Measurements from ENCODE around the gene NLRC4.
"Not testable (repeated sequence)": the region's sequence is repeated elsewhere in the genome, so short reads cannot be mapped to it uniquely, and the experiment has no call there.

Gene NLRC4, protein sequence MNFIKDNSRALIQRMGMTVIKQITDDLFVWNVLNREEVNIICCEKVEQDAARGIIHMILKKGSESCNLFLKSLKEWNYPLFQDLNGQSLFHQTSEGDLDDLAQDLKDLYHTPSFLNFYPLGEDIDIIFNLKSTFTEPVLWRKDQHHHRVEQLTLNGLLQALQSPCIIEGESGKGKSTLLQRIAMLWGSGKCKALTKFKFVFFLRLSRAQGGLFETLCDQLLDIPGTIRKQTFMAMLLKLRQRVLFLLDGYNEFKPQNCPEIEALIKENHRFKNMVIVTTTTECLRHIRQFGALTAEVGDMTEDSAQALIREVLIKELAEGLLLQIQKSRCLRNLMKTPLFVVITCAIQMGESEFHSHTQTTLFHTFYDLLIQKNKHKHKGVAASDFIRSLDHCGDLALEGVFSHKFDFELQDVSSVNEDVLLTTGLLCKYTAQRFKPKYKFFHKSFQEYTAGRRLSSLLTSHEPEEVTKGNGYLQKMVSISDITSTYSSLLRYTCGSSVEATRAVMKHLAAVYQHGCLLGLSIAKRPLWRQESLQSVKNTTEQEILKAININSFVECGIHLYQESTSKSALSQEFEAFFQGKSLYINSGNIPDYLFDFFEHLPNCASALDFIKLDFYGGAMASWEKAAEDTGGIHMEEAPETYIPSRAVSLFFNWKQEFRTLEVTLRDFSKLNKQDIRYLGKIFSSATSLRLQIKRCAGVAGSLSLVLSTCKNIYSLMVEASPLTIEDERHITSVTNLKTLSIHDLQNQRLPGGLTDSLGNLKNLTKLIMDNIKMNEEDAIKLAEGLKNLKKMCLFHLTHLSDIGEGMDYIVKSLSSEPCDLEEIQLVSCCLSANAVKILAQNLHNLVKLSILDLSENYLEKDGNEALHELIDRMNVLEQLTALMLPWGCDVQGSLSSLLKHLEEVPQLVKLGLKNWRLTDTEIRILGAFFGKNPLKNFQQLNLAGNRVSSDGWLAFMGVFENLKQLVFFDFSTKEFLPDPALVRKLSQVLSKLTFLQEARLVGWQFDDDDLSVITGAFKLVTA

GRCh38 chr2:32264422-32265105 is at the start of gene NLRC4:
Gene NLRC4, minus strand, starts transcription at chr2:32264886. Its CDS starts 8,111 bp downstream, at chr2:32256775.
- DNase-seq = peak; percentile 93

GRCh38 chr2:32310577-32310976 is 45.9 kb upstream of the NLRC4 start:
- no peak for DNase-seq

DNA sequence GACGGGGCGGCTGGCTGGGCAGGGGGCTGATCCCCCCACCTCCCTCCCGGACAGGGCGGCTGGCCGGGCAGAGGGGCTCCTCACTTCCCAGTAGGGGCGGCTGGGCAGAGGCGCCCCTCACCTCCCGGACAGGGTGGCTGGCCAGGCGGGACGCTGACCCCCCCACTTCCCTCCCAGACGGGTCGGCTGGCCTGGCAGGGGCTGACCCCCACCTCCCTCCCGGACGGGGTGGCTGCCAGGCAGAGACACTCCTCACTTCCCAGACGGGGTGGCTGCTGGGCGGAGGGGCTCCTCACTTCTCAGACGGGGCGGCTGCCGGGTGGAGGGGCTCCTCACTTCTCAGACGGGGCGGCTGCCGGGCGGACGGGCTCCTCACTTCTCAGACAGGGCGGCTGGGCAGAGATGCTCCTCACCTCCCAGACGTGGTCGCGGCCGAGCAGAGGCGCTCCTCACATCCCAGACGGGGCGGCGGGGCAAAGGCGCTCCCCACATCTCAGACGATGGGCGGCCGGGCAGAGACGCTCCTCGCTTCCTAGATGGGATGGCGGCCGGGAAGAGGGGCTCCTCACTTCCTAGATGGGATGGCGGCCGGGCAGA is 29.4 kb upstream of the NLRC4 start:
- DNase-seq = not testable (repeated sequence)

- not testable (repeated sequence) for DNase-seq
Measured at GRCh38 chr2:32293493-32293892, 28.8 kb upstream of the NLRC4 start.

DNA sequence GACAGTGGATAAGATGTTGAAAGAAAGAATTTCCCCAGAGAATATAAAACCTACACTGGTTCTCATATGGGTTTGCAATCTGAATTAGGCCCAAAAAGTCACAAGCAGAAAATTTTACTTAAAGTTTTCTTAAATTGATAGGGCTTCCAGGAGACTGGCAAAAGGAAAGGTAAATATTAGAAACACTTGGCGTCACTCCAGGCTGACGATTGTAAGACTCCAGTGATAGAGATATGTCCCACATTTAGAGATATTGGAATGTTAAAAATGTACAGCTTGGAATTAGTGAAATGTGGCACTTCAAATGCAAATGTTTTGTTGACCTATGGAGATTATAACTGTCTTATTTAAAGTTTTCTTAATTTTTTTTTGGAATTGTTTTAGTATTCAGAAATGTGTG is 27.1 kb upstream of the NLRC4 start:
- no peak for DNase-seq

DNA sequence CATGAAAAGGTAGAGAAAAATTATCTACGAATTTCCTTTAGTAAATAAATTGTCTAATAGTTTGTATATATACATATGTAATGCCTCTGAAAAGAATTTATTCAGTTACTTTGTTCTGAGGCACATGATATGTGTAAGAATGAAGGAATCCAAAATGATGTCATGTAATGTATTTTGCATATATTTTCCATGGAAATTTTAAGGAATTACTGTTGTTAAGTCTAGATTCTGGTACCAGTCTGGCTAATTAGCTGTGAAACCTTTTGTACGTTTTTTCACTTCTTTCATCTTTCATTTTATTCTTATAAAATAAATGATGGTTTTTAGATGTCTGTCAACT is 25.3 kb upstream of the NLRC4 start:
- no peak for DNase-seq

DNA sequence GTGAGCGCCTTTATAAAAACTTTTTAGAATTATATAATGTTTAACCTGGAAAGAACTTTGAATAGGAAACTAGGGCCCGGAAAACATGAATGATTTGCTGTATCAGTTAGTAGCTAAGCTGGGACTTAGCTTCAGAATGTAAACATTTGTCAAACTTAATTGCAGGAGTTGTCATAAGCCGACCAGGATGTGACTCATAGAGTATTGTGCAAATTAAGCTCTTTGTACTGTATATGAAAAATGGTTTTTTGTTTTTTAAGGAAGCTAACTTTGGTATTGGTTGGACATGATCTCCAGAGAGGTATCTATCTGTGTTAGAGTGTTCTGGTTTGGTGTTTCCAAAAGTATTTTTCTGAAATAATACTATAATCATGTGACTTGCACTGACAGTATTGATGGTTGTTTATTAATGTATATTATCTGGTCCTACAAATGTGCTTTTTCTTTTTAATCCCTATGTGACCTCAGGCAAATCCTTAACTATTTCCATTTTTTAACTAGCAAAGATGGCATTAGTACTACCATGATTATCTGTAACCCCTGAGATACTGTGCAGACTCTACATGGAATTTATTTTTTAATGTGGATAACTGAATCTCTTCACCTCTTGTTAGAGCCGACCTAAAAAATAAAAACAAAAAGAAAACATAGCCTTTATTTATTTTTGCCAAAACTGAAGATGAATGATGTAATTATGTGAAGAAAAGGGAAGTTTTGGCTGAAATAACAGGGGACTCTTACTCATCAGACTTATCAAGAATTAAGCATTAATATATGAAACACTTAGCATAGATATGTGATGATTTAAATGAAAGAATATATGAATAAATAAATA is 24.7 kb upstream of the NLRC4 start:
- peak; percentile 91 for DNase-seq

- DNase-seq = peak; percentile 33
Measured at GRCh38 chr2:32284321-32284720, 19.6 kb upstream of the NLRC4 start.

DNA sequence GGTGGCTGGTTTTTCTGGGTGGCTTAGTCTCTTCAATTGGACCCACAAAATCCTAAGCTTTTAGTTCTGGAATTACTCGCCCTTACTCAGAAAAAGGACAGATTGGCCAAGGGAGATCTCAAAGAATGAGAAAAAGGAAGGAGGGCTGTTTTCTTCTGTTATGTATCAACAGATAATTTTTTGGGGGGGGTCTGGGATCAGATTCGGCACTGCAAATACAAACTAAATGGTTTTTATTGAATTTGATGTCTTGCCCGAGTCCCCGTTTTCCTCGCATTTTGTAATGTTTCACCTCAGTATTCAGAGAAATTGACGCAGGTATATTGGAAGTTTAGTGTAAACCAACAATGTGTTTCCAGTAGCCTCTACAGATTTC is 13.8 kb upstream of the NLRC4 start:
- DNase-seq = no peak

DNA sequence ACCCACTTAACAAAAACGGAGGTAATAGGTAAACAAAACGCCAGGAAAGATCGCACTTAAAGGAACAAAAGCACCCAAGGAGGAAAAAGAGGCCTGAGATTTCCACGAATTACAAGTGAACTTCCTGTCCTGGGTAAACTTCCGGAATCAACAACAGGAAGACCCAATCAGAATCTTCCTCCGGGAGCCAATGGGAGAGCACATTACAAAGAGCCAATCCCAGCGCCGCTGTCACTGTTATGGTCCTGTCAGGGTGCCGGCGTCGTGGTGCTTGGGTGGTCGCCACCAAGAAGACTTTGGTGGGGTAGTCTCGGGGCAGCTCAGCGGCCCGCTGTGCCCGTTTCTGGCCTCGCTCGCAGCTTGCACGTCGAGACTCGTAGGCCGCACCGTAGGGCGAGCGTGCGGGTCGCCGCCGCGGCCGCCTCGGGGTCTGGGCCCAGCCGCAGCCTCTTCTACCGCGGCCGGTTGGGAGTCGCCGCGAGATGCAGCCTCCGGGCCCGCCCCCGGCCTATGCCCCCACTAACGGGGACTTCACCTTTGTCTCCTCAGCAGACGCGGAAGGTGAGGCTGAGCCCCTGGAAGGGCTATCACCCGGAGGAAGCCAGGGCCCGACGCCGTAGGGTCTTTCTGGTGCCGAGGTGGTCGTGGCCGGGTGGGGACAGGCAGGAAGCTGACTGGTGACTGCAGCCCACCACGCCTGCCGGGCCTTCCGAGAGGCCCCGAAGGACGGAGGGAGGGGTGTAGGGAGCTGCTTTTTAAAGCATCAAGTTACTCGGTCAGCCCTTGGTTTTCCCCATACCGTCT is 13.2 kb upstream of the NLRC4 start, which contains the start of gene YIPF4:
Gene YIPF4 (plus strand): TSS at position 231 of the 804 bp plus-strand sequence. CDS start 252 bp downstream, at position 483.
- peak; percentile 93 for DNase-seq

DNA sequence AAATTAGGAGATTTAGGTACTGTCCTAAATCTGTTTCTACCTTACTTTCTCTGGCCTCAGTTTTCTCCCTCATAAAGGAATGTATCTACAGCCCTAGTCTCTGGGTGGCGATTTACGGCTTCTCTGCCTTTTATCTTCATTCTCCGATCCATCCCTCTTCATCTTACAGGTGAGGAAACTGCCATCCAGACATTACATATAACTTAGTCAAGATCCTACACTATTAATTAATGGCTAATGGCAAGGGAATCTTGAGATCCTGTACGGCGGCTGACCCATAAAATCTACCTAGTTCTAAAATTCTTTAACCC is 12.6 kb upstream of the NLRC4 start:
- no peak for DNase-seq

GRCh38 chr2:32275790-32276189 is 11.1 kb upstream of the NLRC4 start:
- not testable (repeated sequence) for DNase-seq

DNA sequence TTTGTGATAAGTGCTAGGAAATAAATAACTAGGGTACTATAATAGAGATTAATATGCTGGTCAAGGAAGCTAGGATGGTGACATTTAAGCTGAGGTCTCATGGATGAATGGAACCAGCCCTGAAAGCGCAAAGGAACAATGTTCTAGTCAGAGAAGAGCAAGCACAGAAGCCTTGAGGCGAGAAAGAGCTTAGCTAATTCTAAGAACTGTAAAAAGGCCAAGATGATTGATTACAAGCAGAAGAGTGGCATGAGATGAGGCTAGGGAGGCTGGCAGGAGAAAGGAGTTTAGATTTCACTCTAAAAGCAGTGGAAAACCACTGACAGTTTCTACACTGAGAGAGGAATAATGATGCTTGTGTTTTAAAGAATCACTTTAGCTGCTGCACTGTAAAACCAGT is 9.6 kb upstream of the NLRC4 start:
- DNase-seq = no peak

DNA sequence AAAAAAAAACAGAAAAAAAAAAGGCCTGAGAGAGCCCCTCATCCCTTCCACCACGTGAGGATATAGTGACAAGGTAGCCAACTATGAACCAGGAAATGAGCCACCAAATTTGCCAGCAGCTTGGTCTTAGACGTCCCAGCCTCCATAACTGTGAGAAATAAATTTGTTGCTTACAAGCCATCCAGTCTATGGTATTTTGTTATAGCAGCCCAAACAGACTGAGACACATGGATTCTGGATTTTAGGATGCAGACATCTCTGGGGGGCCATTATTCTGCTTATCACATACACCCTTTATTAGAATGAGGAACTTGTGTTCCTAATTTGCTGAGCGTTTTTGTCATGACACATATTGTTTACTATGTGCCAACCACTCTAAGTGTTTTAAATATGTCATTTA is 7.6 kb upstream of the NLRC4 start:
- DNase-seq = no peak

DNA sequence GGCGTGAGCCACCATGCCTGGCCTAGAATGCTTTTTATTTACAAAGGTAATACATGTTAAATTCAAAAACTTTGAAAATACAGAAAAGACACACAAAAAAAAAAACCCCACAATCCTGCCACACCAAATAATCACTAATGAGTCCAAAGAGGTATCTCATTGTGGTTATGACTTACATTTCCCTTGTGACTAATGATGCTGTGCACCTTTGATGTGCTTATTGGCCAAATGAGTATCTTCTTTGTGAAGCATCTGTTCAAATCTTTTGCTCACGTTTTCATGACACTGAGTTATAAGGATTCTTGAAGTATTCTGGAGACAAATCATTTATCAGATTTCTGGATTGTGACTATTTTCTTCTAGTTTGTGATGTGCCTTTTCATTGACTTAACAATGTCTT is 6.4 kb upstream of the NLRC4 start:
- DNase-seq = no peak

DNA sequence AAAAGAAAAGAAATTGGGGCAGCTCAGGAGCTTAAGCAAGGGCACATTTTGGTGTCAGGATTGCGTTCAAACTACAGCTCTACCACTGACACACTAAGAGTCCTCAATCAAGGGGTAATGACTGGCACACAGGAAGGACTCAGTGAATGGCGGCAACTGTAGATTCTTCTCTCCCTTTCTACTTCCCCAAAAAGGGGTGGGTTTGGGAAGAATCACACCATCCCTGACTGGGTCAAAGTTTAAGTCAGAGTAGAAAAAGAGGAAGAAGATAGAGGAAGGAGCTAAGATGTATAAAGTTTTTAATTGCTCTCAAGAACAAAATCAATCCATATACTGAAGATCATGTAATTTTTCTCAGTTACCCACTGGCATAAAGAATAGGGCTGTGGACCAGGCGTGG is 2.6 kb downstream of the NLRC4 start:
- DNase-seq = peak; percentile 96

- no peak for DNase-seq
Measured at GRCh38 chr2:32260376-32260775, 4.3 kb downstream of the NLRC4 start.

GRCh38 chr2:32258242-32258641 is 6.4 kb downstream of the NLRC4 start:
- DNase-seq = no peak

DNA sequence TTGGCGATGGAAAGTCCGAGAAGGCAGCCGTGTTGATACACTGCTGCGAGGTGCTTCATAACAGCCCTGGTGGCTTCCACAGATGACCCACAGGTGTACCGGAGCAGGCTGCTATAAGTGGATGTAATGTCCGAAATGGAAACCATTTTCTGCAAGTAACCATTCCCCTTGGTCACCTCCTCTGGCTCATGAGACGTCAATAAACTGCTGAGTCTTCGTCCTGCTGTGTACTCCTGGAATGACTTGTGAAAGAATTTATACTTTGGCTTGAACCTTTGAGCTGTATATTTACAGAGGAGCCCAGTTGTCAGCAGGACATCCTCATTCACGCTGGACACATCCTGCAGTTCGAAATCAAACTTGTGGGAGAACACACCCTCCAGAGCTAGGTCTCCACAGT is 14.4 kb downstream of the NLRC4 start:
- DNase-seq = no peak

DNA sequence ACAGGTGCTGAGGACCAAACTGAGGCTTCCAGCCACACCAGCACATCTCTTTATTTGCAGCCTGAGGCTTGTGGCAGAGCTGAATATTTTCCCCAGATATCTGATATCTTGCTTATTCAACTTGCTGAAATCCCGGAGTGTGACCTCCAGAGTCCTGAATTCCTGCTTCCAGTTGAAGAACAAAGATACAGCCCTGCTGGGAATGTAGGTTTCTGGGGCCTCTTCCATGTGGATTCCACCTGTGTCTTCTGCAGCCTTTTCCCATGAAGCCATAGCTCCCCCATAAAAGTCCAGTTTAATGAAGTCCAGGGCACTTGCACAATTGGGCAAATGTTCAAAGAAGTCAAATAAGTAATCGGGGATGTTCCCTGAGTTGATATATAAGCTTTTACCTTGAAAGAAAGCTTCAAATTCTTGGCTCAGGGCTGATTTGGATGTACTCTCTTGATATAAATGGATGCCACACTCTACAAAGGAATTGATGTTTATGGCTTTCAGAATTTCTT is 14.9 kb downstream of the NLRC4 start:
- no peak for DNase-seq

DNA sequence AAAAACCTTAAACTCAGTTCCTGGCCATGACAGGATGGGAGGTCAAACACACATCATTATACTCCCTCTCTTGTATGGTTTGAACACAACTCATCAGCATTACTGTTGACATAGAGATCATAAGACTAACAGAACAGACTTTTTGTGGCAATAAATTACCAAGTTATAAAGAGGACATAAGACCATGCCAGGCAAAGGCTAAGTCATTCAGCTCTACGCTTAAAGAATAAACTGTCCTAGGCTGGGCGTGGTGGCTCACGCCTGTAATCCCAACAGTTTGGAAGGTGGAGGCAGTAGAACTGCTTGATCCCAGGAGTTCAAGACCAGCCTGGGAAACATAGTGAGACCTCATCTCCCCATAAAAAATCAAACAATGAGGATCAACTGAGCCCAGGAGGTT is 16.4 kb downstream of the NLRC4 start:
- DNase-seq = no peak

Data from MV-4-11 (cell line).